Mesenchymal stem cell (in vitro differentiated cells and primary cell): ENCODE measurements around the gene HK1.

Experiments
- DNase-seq: peaks from one replicate; pipeline ENCODE4 v3.0.0-alpha.2; 2013
- H2AFZ ChIP-seq: one replicate; pipeline ENCODE4 v1.6.1; 2013; ENCODE audit warnings: low read depth, mild to moderate bottlenecking, control low read depth, inconsistent platforms, low read length, moderate library complexity
- H2AK5ac ChIP-seq: 2 replicates; pipeline ENCODE4 v1.6.1; 2013; ENCODE audit warnings: low read length, moderate library complexity, mild to moderate bottlenecking, inconsistent platforms; ENCODE audit not compliant: severe bottlenecking
- H2BK120ac ChIP-seq: one replicate; pipeline ENCODE4 v1.6.1; 2013; ENCODE audit warnings: low read depth, mild to moderate bottlenecking, inconsistent platforms, low read length, moderate library complexity
- H2BK12ac ChIP-seq, 2 experiments: one replicate each; pipeline ENCODE4 v1.6.1; 2013; ENCODE audit warnings: inconsistent platforms in 2 of 2, low read length in 2 of 2, mild to moderate bottlenecking in 2 of 2, moderate library complexity in 2 of 2, control low read depth in 1 of 2
- H2BK15ac ChIP-seq: one replicate; pipeline ENCODE4 v1.6.1; 2013; ENCODE audit warnings: mild to moderate bottlenecking, low read depth, inconsistent platforms; ENCODE audit not compliant: poor library complexity, severe bottlenecking
- H2BK5ac ChIP-seq: 2 replicates; pipeline ENCODE4 v1.6.1; 2013; ENCODE audit warnings: low read depth, mild to moderate bottlenecking, low read length, control low read depth, inconsistent platforms; ENCODE audit not compliant: poor library complexity, severe bottlenecking
- H3K14ac ChIP-seq, 2 experiments: one replicate each; pipeline ENCODE4 v1.6.1; 2013; ENCODE audit warnings: inconsistent platforms in 2 of 2, low read length in 2 of 2, control low read depth in 1 of 2, mild to moderate bottlenecking in 1 of 2, moderate library complexity in 1 of 2
- H3K18ac ChIP-seq, 2 experiments: one replicate each; pipeline ENCODE4 v1.6.1; 2013; ENCODE audit warnings: inconsistent platforms in 2 of 2, low read length in 2 of 2, control low read depth in 1 of 2, low read depth in 1 of 2, mild to moderate bottlenecking in 1 of 2
- H3K23ac ChIP-seq, 2 experiments: one replicate each; pipeline ENCODE4 v1.6.1; 2013; ENCODE audit warnings: inconsistent platforms in 2 of 2, low read length in 2 of 2, mild to moderate bottlenecking in 2 of 2, moderate library complexity in 2 of 2, control low read depth in 1 of 2
- H3K27ac ChIP-seq: 2 replicates; pipeline ENCODE4 v1.5.1; 2013; ENCODE audit warnings: mild to moderate bottlenecking, moderate library complexity, low read length, control low read depth, inconsistent platforms; ENCODE audit not compliant: poor library complexity, severe bottlenecking
- H3K27me3 ChIP-seq, 2 experiments: 2 replicates each; pipeline versions ENCODE4 v1.6.1 to v1.7.0; 2013; ENCODE audit warnings: low read length in 2 of 2, mild to moderate bottlenecking in 2 of 2, moderate library complexity in 2 of 2, control low read depth in 1 of 2, inconsistent platforms in 1 of 2; ENCODE audit not compliant: control insufficient read depth in 1 of 2, insufficient read depth in 1 of 2
- H3K36me3 ChIP-seq, 2 experiments: 2 replicates each; pipeline versions ENCODE4 v1.6.1 to v1.7.0; 2013; ENCODE audit warnings: low read length in 2 of 2, control low read depth in 1 of 2, inconsistent platforms in 1 of 2, low read depth in 1 of 2, mild to moderate bottlenecking in 1 of 2; ENCODE audit not compliant: insufficient read depth in 2 of 2, control insufficient read depth in 1 of 2
- H3K4ac ChIP-seq, 2 experiments: one replicate each; pipeline ENCODE4 v1.6.1; 2013; ENCODE audit warnings: inconsistent platforms in 2 of 2, low read length in 2 of 2, mild to moderate bottlenecking in 2 of 2, moderate library complexity in 2 of 2, control low read depth in 1 of 2, low read depth in 1 of 2
- H3K4me1 ChIP-seq: 2 replicates; pipeline ENCODE4 v1.6.1; 2013; ENCODE audit warnings: low read depth, low read length, control low read depth; ENCODE audit not compliant: control insufficient read depth, insufficient read depth
- H3K4me2 ChIP-seq: 2 replicates; pipeline ENCODE4 v1.6.1; 2013; ENCODE audit warnings: low read length, mild to moderate bottlenecking, inconsistent platforms; ENCODE audit not compliant: poor library complexity, severe bottlenecking
- H3K4me3 ChIP-seq, 2 experiments: 2 replicates each; pipeline versions ENCODE4 v1.5.1 to v1.7.0; 2013; ENCODE audit warnings: low read length in 2 of 2, mild to moderate bottlenecking in 2 of 2, control low read depth in 1 of 2, low read depth in 1 of 2; ENCODE audit not compliant: insufficient read depth in 1 of 2
- H3K79me1 ChIP-seq: replicated peaks from 2 replicates; pipeline ENCODE4 v1.6.1; 2013; ENCODE audit warnings: mild to moderate bottlenecking, control low read depth, low read length, inconsistent platforms; ENCODE audit not compliant: poor library complexity, severe bottlenecking
- H3K9ac ChIP-seq: 2 replicates; pipeline ENCODE4 v1.7.0; 2013; ENCODE audit warnings: mild to moderate bottlenecking, low read length, moderate library complexity
- H3K9me3 ChIP-seq: 2 replicates; pipeline ENCODE4 v1.7.0; 2013; ENCODE audit warnings: mild to moderate bottlenecking, low read length; ENCODE audit not compliant: control insufficient read depth
- H4K8ac ChIP-seq: one replicate; pipeline ENCODE4 v1.6.1; 2013; ENCODE audit warnings: inconsistent platforms, mild to moderate bottlenecking, low read length, moderate library complexity
- H4K91ac ChIP-seq: one replicate; pipeline ENCODE4 v1.6.1; 2013; ENCODE audit warnings: mild to moderate bottlenecking, low read length, inconsistent platforms
- WGBS: methylation state at CpG from one replicate; pipeline ENCODE4 v1.1.7; 2013; ENCODE audit warnings: mixed read lengths; 5-methylcytosine and 5-hydroxymethylcytosine counted together

The HK1 gene

GRCh38 chr10:69316313-69317059, 38.2 kb downstream of the HK1 start:
- H3K14ac ChIP-seq = no peak overlapping the region
- H3K79me1 ChIP-seq = peaks cover 1% of the 10 kb centered on the region
- H3K4me3 ChIP-seq = no peak overlapping the region
- 57% methylated on average over 5 of the region's 6 CpGs for WGBS
- H3K18ac ChIP-seq = no peak overlapping the region
- H3K4ac ChIP-seq = peak overlapping the region in 1 of 2 experiments; percentile 24
- no peak overlapping the region for H2AFZ ChIP-seq
- no peaks in the 10 kb centered on the region for H3K9me3 ChIP-seq
- H2BK15ac ChIP-seq = no peak overlapping the region
- H3K9ac ChIP-seq = peak overlapping the region; percentile 33
- peak overlapping the region; percentile 70 for H4K8ac ChIP-seq
- no peak overlapping the region for H2BK5ac ChIP-seq
- DNase-seq = peak; percentile 73
- H3K4me2 ChIP-seq = no peak overlapping the region
- H2BK12ac ChIP-seq = peak overlapping the region in 1 of 2 experiments; percentile 3
- peak overlapping the region; percentile 10 for H3K27ac ChIP-seq
- H3K36me3 ChIP-seq = no peaks in the 10 kb centered on the region
- peaks cover 26% of the 10 kb centered on the region for H3K4me1 ChIP-seq
- no peak overlapping the region for H2BK120ac ChIP-seq
- H4K91ac ChIP-seq = peak overlapping the region; percentile 47
- no peak overlapping the region for H3K23ac ChIP-seq
- H2AK5ac ChIP-seq = no peak overlapping the region
- H3K27me3 ChIP-seq = no peaks in the 10 kb centered on the region

- no peaks in the 10 kb centered on the region for H3K9me3 ChIP-seq
- H3K14ac ChIP-seq = no peak overlapping the region
- peaks cover 26% of the 10 kb centered on the region for H3K4me1 ChIP-seq
- no peak overlapping the region for H3K4me3 ChIP-seq
- H4K91ac ChIP-seq = no peak overlapping the region
- no peak overlapping the region for H3K18ac ChIP-seq
- no peak overlapping the region for H2BK5ac ChIP-seq
- H3K27ac ChIP-seq = no peak overlapping the region
- no peak overlapping the region for H3K4me2 ChIP-seq
- H3K27me3 ChIP-seq = no peaks in the 10 kb centered on the region
- H2BK15ac ChIP-seq = peak overlapping the region; percentile 12
- H2BK12ac ChIP-seq = peak overlapping the region in 1 of 2 experiments; percentile 23
- DNase-seq = peak; percentile 9
- no peak overlapping the region for H2BK120ac ChIP-seq
- H2AFZ ChIP-seq = no peak overlapping the region
- no peak overlapping the region for H3K23ac ChIP-seq
- peaks cover 1% of the 10 kb centered on the region for H3K79me1 ChIP-seq
- H3K4ac ChIP-seq = no peak overlapping the region
- no peaks in the 10 kb centered on the region for H3K36me3 ChIP-seq
- 94% methylated on average over 3 of the region's 3 CpGs for WGBS
- H3K9ac ChIP-seq = peak overlapping the region; percentile 33
- H2AK5ac ChIP-seq = no peak overlapping the region
- peak overlapping the region; percentile 19 for H4K8ac ChIP-seq
Observed at GRCh38 chr10:69317175-69317604, 38.9 kb downstream of the HK1 start.

GRCh38 chr10:69317626-69318105, 39.4 kb downstream of the HK1 start:
- H2AK5ac ChIP-seq = no peak overlapping the region
- H3K9me3 ChIP-seq = no peaks in the 10 kb centered on the region
- peak overlapping the region in 1 of 2 experiments; percentile 92 for H3K18ac ChIP-seq
- peak overlapping the region in 1 of 2 experiments; percentile 14 for H3K4ac ChIP-seq
- peak overlapping the region in 1 of 2 experiments; percentile 48 for H3K14ac ChIP-seq
- H2BK5ac ChIP-seq = no peak overlapping the region
- peaks cover 3% of the 10 kb centered on the region for H3K79me1 ChIP-seq
- peak overlapping the region; percentile 72 for H2AFZ ChIP-seq
- H4K91ac ChIP-seq = no peak overlapping the region
- no peak overlapping the region for H2BK120ac ChIP-seq
- H4K8ac ChIP-seq = no peak overlapping the region
- no peak for DNase-seq
- peak overlapping the region; percentile 97 for H3K9ac ChIP-seq
- no peaks in the 10 kb centered on the region for H3K27me3 ChIP-seq
- peak overlapping the region in 1 of 2 experiments; percentile 84 for H2BK12ac ChIP-seq
- 67% methylated on average over 8 of the region's 8 CpGs for WGBS
- H3K27ac ChIP-seq = no peak overlapping the region
- peak overlapping the region in 1 of 2 experiments; percentile 77 for H3K23ac ChIP-seq
- H3K4me2 ChIP-seq = peak overlapping the region; percentile 92
- H3K4me3 ChIP-seq = peak overlapping the region; percentile 93 to 98
- H3K4me1 ChIP-seq = peaks cover 26% of the 10 kb centered on the region
- no peaks in the 10 kb centered on the region for H3K36me3 ChIP-seq
- H2BK15ac ChIP-seq = peak overlapping the region; percentile 90

GRCh38 chr10:69318106-69318866, 40.0 kb downstream of the HK1 start:
- peak; percentile 86 for DNase-seq
- peak overlapping the region; percentile 97 for H3K9ac ChIP-seq
- H2BK15ac ChIP-seq = peak overlapping the region; percentile 90
- no peaks in the 10 kb centered on the region for H3K36me3 ChIP-seq
- peak overlapping the region in 1 of 2 experiments; percentile 96 for H3K14ac ChIP-seq
- peak overlapping the region; percentile 85 for H4K8ac ChIP-seq
- 2% methylated on average over 50 of the region's 90 CpGs for WGBS
- H3K18ac ChIP-seq = peak overlapping the region; percentile 76 to 92
- peak overlapping the region in 1 of 2 experiments; percentile 84 for H2BK12ac ChIP-seq
- peak overlapping the region; percentile 96 for H2AFZ ChIP-seq
- peak overlapping the region; percentile 14 to 66 for H3K4ac ChIP-seq
- no peak overlapping the region for H2AK5ac ChIP-seq
- no peaks in the 10 kb centered on the region for H3K27me3 ChIP-seq
- peaks cover 3% of the 10 kb centered on the region for H3K79me1 ChIP-seq
- peak overlapping the region; percentile 93 to 98 for H3K4me3 ChIP-seq
- peak overlapping the region; percentile 92 for H3K4me2 ChIP-seq
- H3K4me1 ChIP-seq = peaks cover 26% of the 10 kb centered on the region
- peak overlapping the region in 1 of 2 experiments; percentile 77 for H3K23ac ChIP-seq
- H3K9me3 ChIP-seq = no peaks in the 10 kb centered on the region
- peak overlapping the region; percentile 71 for H2BK120ac ChIP-seq
- peak overlapping the region; percentile 11 for H2BK5ac ChIP-seq
- no peak overlapping the region for H3K27ac ChIP-seq
- H4K91ac ChIP-seq = peak overlapping the region; percentile 87
